ENCODE results near the gene DNAH14. TPM values are rescaled to one million over a fixed set of nuclear protein-coding genes. Genes with fewer than 3 reads are reported as not detected.

Gene DNAH14
- total and polyA plus RNA-seq, 8 donors = 13.2 to 21.3 (median 18.1) TPM

DNA sequence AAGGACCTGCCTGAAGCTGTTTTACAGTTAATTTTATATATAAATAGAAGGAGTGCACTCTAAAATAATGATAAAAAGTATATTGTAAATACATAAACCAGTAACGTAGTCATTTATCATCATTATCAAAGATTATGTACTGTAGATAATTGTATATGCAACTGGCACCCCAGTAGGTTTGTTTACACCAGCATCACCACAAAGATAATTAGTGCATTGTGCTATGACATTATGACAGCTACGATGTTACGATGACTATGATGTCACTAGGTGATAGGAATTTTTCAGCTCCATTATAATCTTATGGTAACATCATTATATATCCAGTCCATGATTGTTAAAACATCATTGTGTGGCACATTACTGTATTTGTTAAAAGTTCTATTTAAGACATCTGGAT is 313.1 kb downstream of the DNAH14 start:
- Histone ChIP-seq H3K27ac (no peak overlapping the region), H3K9me3 (peaks cover 0 to 13% of the 10 kb centered on the region in 2 donors), H3K27me3 (no peaks in the 10 kb centered on the region), H3K4me1 (no peaks in the 10 kb centered on the region), H3K4me3 (no peak overlapping the region), H3K36me3 (no peaks in the 10 kb centered on the region)
- intact Hi-C loops (cut with DNase I) = no loop called here
- TF ChIP-seq, protein P1, sequence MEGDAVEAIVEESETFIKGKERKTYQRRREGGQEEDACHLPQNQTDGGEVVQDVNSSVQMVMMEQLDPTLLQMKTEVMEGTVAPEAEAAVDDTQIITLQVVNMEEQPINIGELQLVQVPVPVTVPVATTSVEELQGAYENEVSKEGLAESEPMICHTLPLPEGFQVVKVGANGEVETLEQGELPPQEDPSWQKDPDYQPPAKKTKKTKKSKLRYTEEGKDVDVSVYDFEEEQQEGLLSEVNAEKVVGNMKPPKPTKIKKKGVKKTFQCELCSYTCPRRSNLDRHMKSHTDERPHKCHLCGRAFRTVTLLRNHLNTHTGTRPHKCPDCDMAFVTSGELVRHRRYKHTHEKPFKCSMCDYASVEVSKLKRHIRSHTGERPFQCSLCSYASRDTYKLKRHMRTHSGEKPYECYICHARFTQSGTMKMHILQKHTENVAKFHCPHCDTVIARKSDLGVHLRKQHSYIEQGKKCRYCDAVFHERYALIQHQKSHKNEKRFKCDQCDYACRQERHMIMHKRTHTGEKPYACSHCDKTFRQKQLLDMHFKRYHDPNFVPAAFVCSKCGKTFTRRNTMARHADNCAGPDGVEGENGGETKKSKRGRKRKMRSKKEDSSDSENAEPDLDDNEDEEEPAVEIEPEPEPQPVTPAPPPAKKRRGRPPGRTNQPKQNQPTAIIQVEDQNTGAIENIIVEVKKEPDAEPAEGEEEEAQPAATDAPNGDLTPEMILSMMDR (IDR thresholded peaks at IDR 0.05) = no peak
- no peak for ATAC-seq
- DNase-seq = no peak

DNA sequence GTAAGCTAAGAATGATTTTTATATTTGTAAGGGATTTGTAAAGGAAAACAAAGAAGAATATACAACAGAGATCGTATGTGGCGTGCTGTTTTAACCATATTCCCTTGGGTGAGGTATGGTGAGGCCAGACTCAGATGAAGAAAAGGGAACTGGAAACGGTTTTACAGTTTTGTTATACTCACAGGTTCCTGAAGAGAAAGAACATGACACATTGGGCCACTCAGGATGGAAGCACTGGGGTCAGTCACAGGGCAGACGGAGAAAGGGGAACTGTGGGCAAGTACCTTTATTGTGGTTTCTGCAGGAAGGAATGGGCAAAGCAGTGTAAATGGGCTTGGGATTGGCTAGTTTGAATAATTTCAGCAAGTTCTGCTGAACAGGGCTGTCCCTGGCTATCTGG is 321.0 kb downstream of the DNAH14 start:
- Histone ChIP-seq H3K4me3 (no peak overlapping the region), H3K27ac (no peak overlapping the region), H3K9me3 (no peaks in the 10 kb centered on the region), H3K36me3 (no peaks in the 10 kb centered on the region), H3K27me3 (no peaks in the 10 kb centered on the region), H3K4me1 (no peaks in the 10 kb centered on the region)
- DNase-seq (no peak), ATAC-seq (peak; percentile 41)
- intact Hi-C loops (cut with DNase I) = no loop called here
- TF ChIP-seq, protein P1 (IDR thresholded peaks at IDR 0.05) = no peak

DNA sequence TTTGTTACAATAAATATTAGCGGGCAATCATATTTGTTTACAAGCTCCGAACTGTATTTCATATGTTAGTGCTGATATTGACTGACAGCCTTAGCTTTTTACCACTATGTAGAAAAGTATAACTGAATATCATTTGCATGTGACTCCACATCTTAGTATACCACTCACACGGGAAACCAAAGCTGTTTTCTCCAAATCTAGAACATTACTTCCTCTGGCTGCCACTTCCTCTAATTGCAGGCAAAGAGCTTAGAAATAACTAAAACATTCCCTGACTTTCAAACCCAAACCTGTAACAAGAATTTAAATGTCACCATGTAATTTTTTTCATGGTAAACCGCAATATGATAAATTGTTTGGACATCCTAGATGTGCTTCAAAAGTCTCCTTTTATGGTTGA is 323.7 kb downstream of the DNAH14 start:
- Histone ChIP-seq H3K4me1 (no peaks in the 10 kb centered on the region), H3K36me3 (no peaks in the 10 kb centered on the region), H3K27ac (no peak overlapping the region), H3K27me3 (no peaks in the 10 kb centered on the region), H3K9me3 (no peaks in the 10 kb centered on the region), H3K4me3 (no peak overlapping the region)
- intact Hi-C loops (cut with DNase I) = no loop called here
- no peak for DNase-seq
- ATAC-seq = no peak
- TF ChIP-seq, protein P1 (IDR thresholded peaks at IDR 0.05) = no peak

DNA sequence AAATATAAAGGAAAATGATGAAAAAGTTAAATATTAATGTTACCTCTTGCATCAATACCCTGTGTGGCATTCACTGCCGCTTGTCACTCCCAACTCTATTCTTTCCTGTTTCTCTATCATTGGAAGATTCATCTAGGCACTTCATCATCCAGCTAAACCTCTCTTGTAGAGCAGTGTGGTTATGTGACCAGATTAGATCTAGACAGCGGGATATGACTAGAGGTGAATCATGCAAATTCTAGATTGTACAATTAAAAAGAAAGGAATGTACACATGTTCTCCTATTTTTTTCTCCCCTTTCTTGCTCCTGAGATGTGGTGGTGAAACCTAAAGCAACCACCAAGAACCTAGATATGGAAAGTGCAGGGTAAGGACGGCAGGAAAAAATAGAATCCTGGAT is 324.3 kb downstream of the DNAH14 start:
- H3K36me3 ChIP-seq = no peaks in the 10 kb centered on the region
- DNase-seq (no peak), ATAC-seq (no peak)
- TF ChIP-seq, protein P1 (IDR thresholded peaks at IDR 0.05) = no peak
- intact Hi-C loops (cut with DNase I) = no loop called here
- H3K4me3 ChIP-seq = no peak overlapping the region
- H3K9me3 ChIP-seq = no peaks in the 10 kb centered on the region
- H3K27me3 ChIP-seq = no peaks in the 10 kb centered on the region
- no peak overlapping the region for H3K27ac ChIP-seq
- H3K4me1 ChIP-seq = no peaks in the 10 kb centered on the region

DNA sequence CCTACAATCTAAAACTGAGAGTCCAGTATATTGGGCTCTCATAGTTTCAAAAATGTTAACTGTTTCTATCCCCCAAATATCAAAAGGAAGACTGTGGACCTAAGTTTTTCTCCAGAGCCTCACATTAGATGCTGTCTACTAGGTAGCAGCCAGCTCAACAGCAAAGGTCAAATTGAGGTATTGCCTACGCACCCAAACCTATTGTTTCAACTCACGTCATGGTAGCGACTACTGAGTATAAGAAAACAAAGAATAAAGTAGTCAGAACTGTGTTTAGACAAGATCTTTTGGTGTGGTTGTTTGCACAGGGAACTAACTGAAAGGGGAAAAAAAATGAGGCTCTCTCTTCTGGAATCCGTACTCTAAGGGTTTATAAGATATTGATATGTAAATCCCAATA is 325.2 kb downstream of the DNAH14 start:
- ATAC-seq = no peak
- DNase-seq = no peak
- Histone ChIP-seq H3K4me3 (no peak overlapping the region), H3K4me1 (no peaks in the 10 kb centered on the region), H3K27ac (no peak overlapping the region), H3K9me3 (no peaks in the 10 kb centered on the region), H3K27me3 (no peaks in the 10 kb centered on the region), H3K36me3 (no peaks in the 10 kb centered on the region)
- intact Hi-C loops (cut with DNase I) = no loop called here
- TF ChIP-seq, protein P1 (IDR thresholded peaks at IDR 0.05) = no peak
